WTC11 (cell line): ENCODE results near the gene CD82. TPM values are rescaled to one million over a fixed set of nuclear protein-coding genes. Genes with fewer than 3 reads are reported as not detected.

Experiments used
- ATAC-seq: fragments of 200-7000 bp; cut with Tn5 transposase; 2 replicates; pipeline ENCODE4 v1.10.0; 2021; ENCODE audit warnings: mild to moderate bottlenecking, moderate library complexity
- CTCF ChIA-PET: fragments of 300-600 bp; sonication (Branson Sonifier 250); formaldehyde crosslinking; loops from one replicate; lab custom pipeline; 2021; ENCODE audit warnings: antibody characterized with exemption; lab: Charles Lee
- POLR2A ChIA-PET: fragments of 350-600 bp; sonication (Branson Sonifier 250); formaldehyde crosslinking; loops from one replicate; lab custom pipeline; 2021; ENCODE audit warnings: antibody characterized with exemption; lab: Charles Lee
- DNase-seq: peaks from one replicate; pipeline ENCODE4 v3.0.0; 2021; ENCODE audit warnings: low spot score
- H3K27ac Mint-ChIP-seq: 2 replicates; pipeline ENCODE4 v1.8.0; 2021; ENCODE audit warnings: mixed read lengths
- H3K27me3 Mint-ChIP-seq: 2 replicates; pipeline ENCODE4 v1.8.0; 2021; ENCODE audit warnings: low read depth, mild to moderate bottlenecking, moderate library complexity, mixed read lengths
- H3K36me3 Mint-ChIP-seq: 2 replicates; pipeline ENCODE4 v1.8.0; 2021; ENCODE audit warnings: mixed read lengths
- H3K4me1 Mint-ChIP-seq: 2 replicates; pipeline ENCODE4 v1.8.0; 2022; ENCODE audit warnings: mixed read lengths
- H3K4me3 Mint-ChIP-seq: 2 replicates; pipeline ENCODE4 v1.8.0; 2021; ENCODE audit warnings: mild to moderate bottlenecking, moderate library complexity, mixed read lengths
- H3K9me3 Mint-ChIP-seq: 2 replicates; pipeline ENCODE4 v1.8.0; 2021; ENCODE audit warnings: mixed read lengths
- ATF2 ChIP-seq: sonication (generic); formaldehyde crosslinking; IDR thresholded peaks from 2 replicates; pipeline ENCODE4 v1.8.1; 2022; ENCODE audit warnings: low read depth, missing genetic modification reagents, borderline replicate concordance
- ELF4 ChIP-seq: sonication (generic); formaldehyde crosslinking; IDR thresholded peaks from 2 replicates; pipeline ENCODE4 v1.8.1; 2022; ENCODE audit warnings: low read depth, mild to moderate bottlenecking, moderate library complexity, missing genetic modification reagents
- ESRRA ChIP-seq: sonication (generic); formaldehyde crosslinking; IDR thresholded peaks from 2 replicates; pipeline ENCODE4 v1.8.1; 2022; ENCODE audit warnings: mild to moderate bottlenecking, missing genetic modification reagents, borderline replicate concordance
- FOXK1 ChIP-seq: sonication (generic); formaldehyde crosslinking; IDR thresholded peaks from 2 replicates; pipeline ENCODE4 v1.8.0; 2022; ENCODE audit warnings: mild to moderate bottlenecking, moderate library complexity, missing genetic modification reagents
- FOXP1 ChIP-seq: sonication (generic); formaldehyde crosslinking; IDR thresholded peaks from 2 replicates; pipeline ENCODE4 v1.8.0; 2022; ENCODE audit warnings: missing genetic modification reagents, mild to moderate bottlenecking, moderate library complexity, borderline replicate concordance
- GABPB1 ChIP-seq: sonication (generic); formaldehyde crosslinking; IDR thresholded peaks from 2 replicates; pipeline ENCODE4 v1.8.1; 2023; ENCODE audit warnings: mild to moderate bottlenecking, missing genetic modification reagents
- JAZF1 ChIP-seq: fragments of 250-450 bp; sonication (Bioruptor Pico); IDR thresholded peaks from 2 replicates; pipeline ENCODE4 v1.9.0; 2021; ENCODE audit warnings: moderate library complexity, mild to moderate bottlenecking, inconsistent platforms
- JUN ChIP-seq: sonication (generic); formaldehyde crosslinking; IDR thresholded peaks from 2 replicates; pipeline ENCODE4 v1.8.0; 2023; ENCODE audit warnings: mild to moderate bottlenecking, missing genetic modification reagents
- MLX ChIP-seq: sonication (generic); formaldehyde crosslinking; IDR thresholded peaks from 2 replicates; pipeline ENCODE4 v1.8.1; 2023; ENCODE audit warnings: mild to moderate bottlenecking, missing genetic modification reagents, moderate library complexity
- NFATC4 ChIP-seq: fragments of 250-450 bp; sonication (Bioruptor Pico); IDR thresholded peaks from 2 replicates; pipeline ENCODE4 v1.9.0; 2021; ENCODE audit warnings: mild to moderate bottlenecking
- NR2C2 ChIP-seq: sonication (generic); formaldehyde crosslinking; IDR thresholded peaks from 2 replicates; pipeline ENCODE4 v1.8.0; 2022; ENCODE audit warnings: mild to moderate bottlenecking, missing genetic modification reagents
- NR3C1 ChIP-seq: sonication (generic); formaldehyde crosslinking; conservative IDR thresholded peaks from 2 replicates; pipeline ENCODE4 v1.8.1; 2023; ENCODE audit warnings: low read depth, mild to moderate bottlenecking, missing genetic modification reagents
- PRDM15 ChIP-seq: sonication (generic); formaldehyde crosslinking; IDR thresholded peaks from 2 replicates; pipeline ENCODE4 v1.8.0; 2022; ENCODE audit warnings: missing genetic modification reagents
- SMAD4 ChIP-seq: sonication (generic); formaldehyde crosslinking; IDR thresholded peaks from 2 replicates; pipeline ENCODE4 v1.8.0; 2022; ENCODE audit warnings: mild to moderate bottlenecking, missing genetic modification reagents
- SOX15 ChIP-seq: fragments of 250-450 bp; sonication (Bioruptor Pico); IDR thresholded peaks from 2 replicates; pipeline ENCODE4 v1.9.0; 2021; ENCODE audit warnings: mild to moderate bottlenecking
- SP1 ChIP-seq: sonication (generic); formaldehyde crosslinking; conservative IDR thresholded peaks from 2 replicates; pipeline ENCODE4 v1.8.1; 2022; ENCODE audit warnings: missing genetic modification reagents
- TEAD4 ChIP-seq: sonication (generic); formaldehyde crosslinking; IDR thresholded peaks from 2 replicates; pipeline ENCODE4 v1.8.0; 2022; ENCODE audit warnings: mild to moderate bottlenecking, missing genetic modification reagents
- ZNF121 ChIP-seq: sonication (generic); formaldehyde crosslinking; IDR thresholded peaks from 2 replicates; pipeline ENCODE4 v1.8.0; 2023; ENCODE audit warnings: missing genetic modification reagents
- ZNF138 ChIP-seq: sonication (generic); formaldehyde crosslinking; conservative IDR thresholded peaks from 2 replicates; pipeline ENCODE4 v1.8.1; 2022; ENCODE audit warnings: mild to moderate bottlenecking, moderate library complexity, missing genetic modification reagents
- ZNF396 ChIP-seq: fragments of 250-450 bp; sonication (Bioruptor Pico); IDR thresholded peaks from 2 replicates; pipeline ENCODE4 v1.8.0; 2021; ENCODE audit warnings: mild to moderate bottlenecking, moderate library complexity, borderline replicate concordance
- ZNF416 ChIP-seq: fragments of 250-450 bp; sonication (Bioruptor Pico); IDR thresholded peaks from 2 replicates; pipeline ENCODE4 v1.9.0; 2021; ENCODE audit warnings: mild to moderate bottlenecking, inconsistent platforms
- ZNF512 ChIP-seq: sonication (generic); formaldehyde crosslinking; IDR thresholded peaks from 2 replicates; pipeline ENCODE4 v1.8.1; 2022; ENCODE audit warnings: missing genetic modification reagents, borderline replicate concordance
- ZNF671 ChIP-seq: fragments of 250-450 bp; sonication (Bioruptor Pico); IDR thresholded peaks from 2 replicates; pipeline ENCODE4 v1.8.0; 2021; ENCODE audit warnings: mild to moderate bottlenecking
- total RNA-seq: library from RNA; stranded (reverse); gene quantifications from 3 replicates; pipeline ENCODE4 v1.2.3, GENCODE V29; 2021

CD82 gene
- total RNA-seq, 1 experiment from 2014 or later, result 15.5 TPM

GRCh38 chr11:44526438-44526837, 39.0 kb upstream of the CD82 start (continued):
- no peak for TF ChIP-seq SP1
- no peak for TF ChIP-seq TEAD4 (CRISPR knock-in tag)
- TF ChIP-seq ESRRA (CRISPR knock-in tag), result no peak
- no peak for TF ChIP-seq ZNF396 (CRISPR knock-in tag)
- TF ChIP-seq ZNF121 (CRISPR knock-in tag), result no peak

- peaks cover 28% of the 10 kb centered on the region for H3K4me1 Mint-ChIP-seq
- H3K27me3 Mint-ChIP-seq, result no peaks in the 10 kb centered on the region
- H3K36me3 Mint-ChIP-seq, result no peaks in the 10 kb centered on the region
- POLR2A ChIA-PET, result no interaction called here
- CTCF ChIA-PET, result interaction anchor here (0.7 to 2.6 kb wide), 3 partner anchors 30 to 241 kb away, joined by 3 to 7 read pairs (median 5); no protein-coding TSS in a partner anchor
- H3K27ac Mint-ChIP-seq, result no peak overlapping the region
- no peak overlapping the region for H3K4me3 Mint-ChIP-seq
- H3K9me3 Mint-ChIP-seq, result no peaks in the 10 kb centered on the region
- DNase-seq (no peak), ATAC-seq (no peak)
- TF ChIP-seq NR2C2 (CRISPR knock-in tag), result no peak
- TF ChIP-seq NFATC4, result no peak
- TF ChIP-seq PRDM15 (CRISPR knock-in tag), result no peak
- no peak for TF ChIP-seq ZNF138
- no peak for TF ChIP-seq ZNF416 (CRISPR knock-in tag)
- TF ChIP-seq ATF2 (CRISPR knock-in tag), result no peak
- TF ChIP-seq JUN, result no peak
- TF ChIP-seq MLX (CRISPR knock-in tag), result no peak
- TF ChIP-seq ELF4, result no peak
- no peak for TF ChIP-seq ZNF671 (CRISPR knock-in tag)
- no peak for TF ChIP-seq ZNF512
- TF ChIP-seq NR3C1, result no peak
- no peak for TF ChIP-seq JAZF1
- TF ChIP-seq FOXP1 (CRISPR knock-in tag), result no peak
- TF ChIP-seq FOXK1 (CRISPR knock-in tag), result no peak
Observed at GRCh38 chr11:44527476-44527875, 38.0 kb upstream of the CD82 start.

GRCh38 chr11:44528103-44528502, 37.4 kb upstream of the CD82 start:
- DNase-seq (no peak), ATAC-seq (no peak)
- Mint-ChIP-seq H3K4me3 (no peak overlapping the region), H3K27ac (no peak overlapping the region), H3K27me3 (no peaks in the 10 kb centered on the region), H3K36me3 (no peaks in the 10 kb centered on the region), H3K4me1 (peaks cover 28% of the 10 kb centered on the region), H3K9me3 (no peaks in the 10 kb centered on the region)
- TF ChIP-seq ATF2 (CRISPR knock-in tag) (no peak), SOX15 (no peak), TEAD4 (CRISPR knock-in tag) (no peak), SMAD4 (CRISPR knock-in tag) (no peak), GABPB1 (CRISPR knock-in tag) (no peak), FOXP1 (CRISPR knock-in tag) (no peak)
- CTCF ChIA-PET, result interaction anchor here (0.7 to 2.6 kb wide), 3 partner anchors 29 to 242 kb away, joined by 3 to 7 read pairs (median 5); no protein-coding TSS in a partner anchor
- POLR2A ChIA-PET, result no interaction called here
